HS-5 (cell line): ENCODE results near the gene ANO3.

Experiments used
- DNase-seq: peaks from one replicate; pipeline ENCODE4 v3.0.0-alpha.2; 2012; ENCODE audit warnings: low read depth

Gene ANO3

DNA sequence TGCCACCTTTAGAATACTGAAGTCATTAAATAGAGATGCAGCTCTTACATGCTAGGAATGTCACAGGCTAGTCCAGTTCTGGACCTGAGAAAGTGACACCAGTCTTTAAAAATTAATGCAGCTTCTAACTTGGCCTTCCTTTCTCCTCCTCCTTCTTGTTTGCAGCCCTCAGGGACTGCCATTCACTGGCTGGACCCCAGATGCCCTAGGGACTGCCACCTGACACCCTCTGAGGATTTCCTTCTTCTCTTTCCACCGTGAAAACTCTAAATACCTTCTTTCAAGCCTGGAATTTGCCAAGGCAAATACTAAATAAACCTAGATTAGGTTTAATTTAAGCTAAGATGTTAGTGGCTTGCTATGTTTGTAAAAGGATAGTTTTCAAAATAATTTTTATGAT lies 161.7 kb downstream of the ANO3 start:
- no peak for DNase-seq

DNA sequence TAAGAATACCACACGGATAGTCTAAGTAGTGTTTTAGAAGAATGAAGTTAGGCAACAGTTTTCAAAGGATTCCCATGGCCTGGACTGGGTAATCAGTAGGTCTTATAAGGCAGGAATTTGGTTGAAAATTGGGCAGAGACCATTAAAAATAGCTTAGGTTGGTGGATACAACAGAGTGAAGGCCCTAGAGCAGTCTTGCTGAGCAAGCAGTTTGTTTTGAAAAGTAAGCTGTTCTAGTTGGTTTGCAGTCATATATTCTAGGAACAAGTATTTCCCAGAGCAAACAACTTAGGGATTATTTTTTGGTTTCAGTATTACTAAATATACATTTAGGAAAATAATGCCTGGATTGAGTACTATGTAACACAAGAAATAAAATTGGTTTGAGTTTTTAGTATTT lies 175.3 kb downstream of the ANO3 start:
- no peak for DNase-seq

DNA sequence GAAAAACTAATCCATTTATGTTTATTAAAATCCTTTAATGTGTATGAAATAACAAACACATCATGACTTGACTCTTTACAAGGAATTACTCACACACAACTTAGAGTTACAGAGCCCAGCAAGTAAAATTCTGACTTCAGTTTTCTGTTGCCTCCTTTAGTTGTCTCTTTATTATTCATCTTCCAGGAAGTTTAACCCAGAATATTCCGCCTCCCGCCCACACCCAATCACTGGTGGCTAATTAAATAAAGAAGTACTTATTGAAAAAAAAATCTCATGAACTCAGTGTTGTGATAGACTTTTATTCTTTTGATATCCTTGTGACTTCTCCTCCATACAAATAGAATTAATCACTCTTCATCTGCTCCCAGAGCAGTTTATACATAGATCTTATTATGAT lies 178.2 kb downstream of the ANO3 start:
- no peak for DNase-seq

DNA sequence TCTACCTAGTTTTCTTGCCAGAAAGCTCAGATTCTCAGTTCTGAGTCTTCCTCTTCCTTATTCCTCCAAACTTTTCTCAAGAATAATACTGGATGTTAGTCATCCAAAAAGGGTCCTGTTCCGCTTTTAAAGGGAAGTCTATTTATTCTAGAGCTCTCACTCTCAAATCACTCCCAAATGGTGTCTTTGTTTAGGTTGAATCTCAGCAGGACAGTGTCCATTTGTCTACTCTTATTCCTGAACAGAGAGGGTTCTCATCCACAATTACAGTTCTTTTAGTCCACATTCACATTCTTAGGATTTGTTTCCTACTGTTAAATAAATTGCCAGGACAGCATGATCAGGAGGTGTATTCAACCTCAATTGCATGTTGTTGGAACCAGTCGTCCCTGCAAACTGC lies 178.8 kb downstream of the ANO3 start:
- no peak for DNase-seq

DNA sequence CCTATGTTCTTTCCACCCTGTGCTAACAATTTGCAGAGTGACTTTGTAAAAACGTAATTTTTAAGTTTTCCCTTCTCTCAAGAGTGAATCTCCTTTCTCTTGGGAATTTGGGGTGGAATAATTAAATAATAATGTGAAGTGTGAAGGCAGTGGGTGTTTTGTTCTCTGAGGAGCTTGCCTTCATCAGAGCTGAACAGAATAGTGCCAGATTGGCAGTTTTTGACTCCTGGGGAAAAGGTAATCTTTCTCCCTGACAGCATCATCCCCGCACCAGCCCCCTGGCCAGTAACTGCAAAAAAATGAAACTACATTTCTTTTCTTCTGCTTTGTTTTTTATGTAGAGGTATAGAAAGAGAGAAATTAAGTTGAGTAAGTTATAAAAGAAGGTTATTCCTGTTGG lies 180.3 kb downstream of the ANO3 start:
- DNase-seq, result no peak

DNA sequence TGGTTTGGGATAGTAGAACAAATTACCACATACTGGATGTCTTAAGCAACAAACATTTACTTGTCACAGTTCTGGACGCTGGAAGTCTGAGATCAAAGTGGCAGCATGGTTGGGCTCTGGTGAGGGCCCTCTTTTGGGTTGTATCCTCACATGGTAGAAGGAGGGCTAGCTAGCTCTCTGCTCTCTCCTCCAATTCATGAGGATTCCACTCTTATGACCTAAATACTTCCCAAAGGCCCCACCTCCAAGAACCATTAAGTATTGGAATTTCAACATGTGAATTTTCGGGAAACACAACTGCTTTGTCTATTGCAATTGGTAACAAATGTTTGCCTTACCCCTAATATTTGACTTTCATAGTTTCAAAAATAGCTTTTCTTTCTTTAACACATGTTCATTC lies 187.5 kb downstream of the ANO3 start:
- DNase-seq, result no peak

DNA sequence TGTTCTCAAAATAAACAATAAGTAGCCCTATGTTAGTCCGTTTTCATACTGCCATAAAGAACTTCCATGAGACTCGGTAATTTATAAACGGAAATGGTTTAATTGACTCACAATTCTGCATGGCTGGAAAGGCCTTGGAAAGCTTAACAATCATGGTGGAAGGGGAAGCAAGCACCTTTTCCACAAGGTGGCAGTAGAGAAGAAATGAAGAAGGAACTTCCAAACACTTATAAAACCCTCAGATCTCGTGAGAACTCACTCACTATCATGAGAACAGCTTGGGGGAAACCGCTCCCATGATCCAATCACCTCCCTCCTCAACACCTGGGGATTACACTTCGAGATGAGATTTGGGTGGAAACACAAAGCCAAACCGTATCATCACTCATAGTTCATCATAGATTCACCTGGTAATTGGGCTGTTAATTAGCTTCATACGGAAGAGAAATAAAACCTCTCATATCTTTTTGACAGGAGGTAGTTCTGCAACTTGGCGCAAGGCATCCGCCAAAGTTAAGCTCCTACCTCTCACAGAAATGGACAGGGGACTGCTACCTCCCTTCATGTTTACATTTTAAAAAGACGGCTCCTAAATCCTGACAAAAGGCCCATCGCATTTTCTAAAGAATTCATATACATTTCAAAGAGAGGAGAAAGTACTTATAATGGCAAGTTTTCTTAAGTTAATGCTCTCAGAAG lies 191.1 kb downstream of the ANO3 start:
- peak; percentile 4 for DNase-seq

DNA sequence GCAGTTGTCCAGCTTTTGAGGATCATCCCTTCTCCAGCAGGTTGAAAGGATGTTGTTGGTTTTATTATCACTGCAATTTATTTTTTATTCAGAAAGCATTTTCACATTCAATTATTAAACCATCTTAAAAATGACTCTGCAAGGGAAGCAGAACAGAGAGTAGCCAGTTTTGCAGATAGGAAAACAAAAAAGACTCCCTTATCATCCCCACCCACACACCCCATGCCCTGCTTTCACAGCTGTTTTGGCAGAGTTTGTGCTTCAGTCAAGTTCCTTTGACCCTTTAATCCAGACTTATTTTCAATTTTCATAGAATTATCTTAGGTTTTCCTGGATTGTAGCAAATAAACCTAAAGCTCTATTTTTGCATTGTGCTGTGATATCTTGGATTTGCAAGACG lies 195.8 kb downstream of the ANO3 start:
- no peak for DNase-seq

DNA sequence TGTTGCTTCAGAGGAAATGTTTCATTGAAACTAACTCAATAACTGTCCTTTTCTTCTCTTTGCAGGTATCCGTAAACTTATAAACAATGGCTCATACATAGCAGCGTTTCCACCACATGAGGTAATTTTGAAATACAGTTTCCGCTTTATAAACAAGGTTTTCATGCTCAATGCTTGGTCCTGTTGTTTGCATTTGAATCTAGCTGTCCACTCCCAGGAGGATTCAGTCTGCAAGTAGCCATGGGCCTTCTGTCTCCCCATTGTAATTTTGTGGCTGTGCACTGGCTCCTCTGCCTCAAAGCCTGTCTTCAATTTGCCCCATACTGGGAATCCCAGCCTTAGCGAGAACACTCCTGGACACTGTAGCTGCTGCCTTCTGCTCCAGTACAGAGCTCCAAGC lies 205.4 kb downstream of the ANO3 start:
- DNase-seq, result no peak

DNA sequence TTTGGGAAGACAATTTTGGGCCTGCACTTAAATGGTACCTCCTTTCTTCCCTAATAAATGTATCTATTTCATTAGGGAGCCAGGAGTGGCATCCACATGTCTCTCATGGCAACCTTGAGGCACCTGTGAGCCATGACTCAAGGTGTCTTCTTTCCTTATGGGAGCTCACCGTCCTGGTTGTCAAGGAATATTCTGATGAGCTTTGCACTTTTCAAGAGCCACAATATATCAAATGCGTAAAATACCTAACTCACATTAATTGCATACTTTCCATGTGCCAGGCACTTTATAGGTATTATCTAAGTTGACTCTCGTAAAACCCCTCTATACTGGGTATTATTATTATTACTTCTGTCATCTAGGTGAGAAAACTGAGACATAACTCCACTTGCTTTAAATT lies 207.6 kb downstream of the ANO3 start:
- DNase-seq, result no peak

DNA sequence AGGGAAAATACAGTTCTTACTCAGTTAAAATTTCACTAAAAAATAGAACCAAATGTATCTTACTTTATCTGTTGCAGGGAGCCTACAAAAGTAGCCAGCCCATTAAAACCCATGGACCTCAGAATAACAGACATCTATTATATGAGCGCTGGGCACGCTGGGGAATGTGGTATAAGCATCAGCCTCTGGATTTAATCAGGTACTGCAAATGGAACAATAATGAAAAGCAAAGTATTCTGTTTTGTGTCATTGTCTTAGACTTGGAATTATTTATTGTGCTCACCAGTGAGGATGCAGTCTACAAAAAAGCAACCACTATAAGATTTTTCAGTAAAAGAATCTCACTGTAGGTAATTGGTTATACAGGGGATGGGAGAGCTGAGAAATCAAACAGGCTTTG lies 209.9 kb downstream of the ANO3 start:
- no peak for DNase-seq

DNA sequence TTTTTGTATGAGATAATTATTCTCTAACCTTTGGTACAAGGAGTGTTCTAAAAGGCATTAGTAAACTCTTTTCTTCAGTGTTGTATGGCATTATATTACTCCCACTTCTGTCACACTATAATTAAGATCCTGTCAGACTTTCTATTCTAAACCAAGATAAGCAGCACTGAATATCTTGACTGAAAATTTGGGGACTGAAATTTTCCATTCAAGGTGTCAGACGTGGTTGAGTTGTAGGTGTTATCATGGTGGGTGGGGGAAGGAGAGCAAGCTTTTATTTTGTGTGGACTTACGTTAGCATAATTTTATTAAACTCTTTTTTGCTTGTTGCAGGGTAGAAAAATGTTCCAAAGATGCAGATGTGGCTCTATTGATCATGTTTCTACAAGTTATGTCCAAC lies 217.2 kb downstream of the ANO3 start:
- no peak for DNase-seq

DNA sequence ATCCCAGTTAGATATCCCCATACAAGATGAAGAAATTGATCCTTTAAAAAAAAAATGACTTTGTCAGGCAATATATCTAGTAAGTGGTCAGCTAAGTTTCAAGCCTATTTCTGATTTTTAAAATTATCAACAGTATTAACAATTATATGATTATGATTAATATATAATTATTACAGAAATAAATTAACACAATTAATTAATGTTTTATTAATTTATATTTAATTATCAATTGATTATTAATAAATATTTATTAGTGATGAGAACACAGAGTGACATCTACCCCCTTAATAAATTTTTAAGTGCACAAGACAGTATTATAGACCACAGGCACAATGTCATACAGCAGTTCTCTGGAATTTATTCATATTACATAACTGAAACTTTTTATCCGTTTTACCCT lies 218.1 kb downstream of the ANO3 start:
- no peak for DNase-seq

DNA sequence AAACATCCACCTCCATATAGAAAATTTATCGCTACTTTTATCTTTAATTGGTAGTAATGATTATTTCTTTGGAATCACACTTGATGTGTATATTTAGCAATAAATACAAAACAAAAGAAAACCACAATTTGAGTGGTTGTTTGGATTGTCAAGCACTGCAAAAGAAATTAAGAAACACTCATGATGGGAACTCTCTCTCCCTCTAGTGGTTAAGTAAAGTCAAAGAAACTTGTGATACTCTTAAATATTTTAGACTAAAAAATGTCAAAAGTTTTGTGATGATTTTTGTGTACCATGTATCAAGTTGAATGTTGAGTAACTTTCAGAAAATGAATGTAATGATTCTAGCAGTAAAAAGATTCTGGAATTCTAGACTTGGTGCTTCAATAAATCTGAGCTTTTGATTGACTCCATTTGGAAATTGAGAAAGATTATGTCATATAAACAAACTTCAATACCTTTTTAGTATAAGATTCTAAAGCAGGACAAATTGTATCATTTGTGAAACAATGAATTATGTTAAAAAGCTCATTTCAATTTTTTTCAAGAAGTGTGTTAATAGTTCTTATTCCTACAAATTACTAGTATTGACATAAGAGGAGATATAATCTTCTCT lies 219.4 kb downstream of the ANO3 start:
- DNase-seq, result peak; percentile 2

DNA sequence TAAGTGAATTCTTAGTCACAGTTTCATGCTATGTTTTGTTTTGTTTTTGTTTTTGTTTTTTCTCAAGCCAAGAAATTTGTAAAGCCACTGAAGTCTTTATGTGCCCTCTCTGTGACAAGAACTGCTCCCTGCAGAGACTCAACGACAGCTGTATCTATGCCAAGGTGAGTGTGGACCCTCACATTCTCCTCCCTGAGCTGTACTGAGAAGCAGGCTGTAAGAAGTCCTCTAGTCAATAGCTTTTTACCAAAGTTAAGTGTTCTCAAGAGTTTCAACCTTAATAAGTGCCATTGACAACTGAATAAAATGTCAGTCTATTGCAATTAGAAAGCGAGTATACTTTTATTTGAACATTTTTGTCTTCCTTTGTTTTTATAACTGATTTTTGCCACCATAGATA lies 221.3 kb downstream of the ANO3 start:
- DNase-seq, result no peak

DNA sequence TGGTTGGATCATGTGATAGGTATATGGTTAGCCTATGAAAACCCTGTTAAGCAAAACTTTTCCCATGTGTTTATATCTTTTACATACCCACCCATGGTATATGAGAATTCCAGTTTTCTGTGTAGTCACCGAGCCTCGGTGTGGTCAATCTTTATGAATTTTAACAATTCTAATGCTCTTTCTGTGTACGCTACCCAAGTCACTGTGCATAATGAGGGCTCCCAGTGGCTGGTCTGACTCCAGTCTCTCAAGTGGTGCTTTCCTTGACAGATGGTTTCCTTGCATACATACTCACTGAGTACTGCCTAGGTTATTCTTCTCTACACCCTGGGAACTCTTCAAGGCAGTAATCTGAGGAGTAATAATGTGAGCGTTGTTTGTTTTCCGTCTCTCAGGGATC lies 222.5 kb downstream of the ANO3 start:
- DNase-seq, result no peak

DNA sequence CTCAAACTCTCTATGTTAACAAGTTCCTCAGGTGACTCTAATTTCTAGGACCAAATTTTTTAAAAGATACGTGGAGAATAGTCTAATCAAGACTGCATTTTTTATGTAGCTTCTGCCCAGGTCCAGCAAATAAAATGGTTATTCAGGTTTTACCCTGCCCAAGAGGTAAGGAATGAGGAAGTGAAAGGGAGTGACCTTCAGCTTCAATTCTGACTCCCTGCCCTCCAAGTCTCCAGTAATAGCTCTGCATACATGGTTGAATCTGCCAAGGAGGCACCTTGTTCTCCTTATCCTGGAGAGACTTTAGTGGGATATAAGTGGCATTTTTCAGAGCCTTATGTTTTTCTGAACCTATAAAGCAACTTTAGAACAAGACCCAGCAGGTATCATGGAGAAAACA lies 224.7 kb downstream of the ANO3 start:
- no peak for DNase-seq

DNA sequence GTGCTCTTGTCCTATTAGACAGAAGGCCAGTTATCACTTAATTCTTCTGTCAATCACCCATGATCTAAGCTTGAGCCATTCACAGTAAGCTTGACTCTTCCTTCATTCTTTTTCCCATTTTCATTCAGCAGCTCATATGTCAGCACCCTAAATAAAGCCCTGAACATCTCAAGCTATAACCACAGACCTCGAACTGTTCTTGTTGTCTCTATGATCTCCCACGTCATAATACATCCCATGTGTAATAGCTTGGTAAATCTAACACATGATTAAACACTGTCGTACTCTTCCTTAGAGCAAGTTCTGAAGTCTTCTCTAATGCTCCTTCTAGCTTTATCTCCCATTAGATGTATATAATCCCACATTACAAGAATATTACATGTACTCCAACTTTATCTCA lies 225.7 kb downstream of the ANO3 start:
- no peak for DNase-seq

DNA sequence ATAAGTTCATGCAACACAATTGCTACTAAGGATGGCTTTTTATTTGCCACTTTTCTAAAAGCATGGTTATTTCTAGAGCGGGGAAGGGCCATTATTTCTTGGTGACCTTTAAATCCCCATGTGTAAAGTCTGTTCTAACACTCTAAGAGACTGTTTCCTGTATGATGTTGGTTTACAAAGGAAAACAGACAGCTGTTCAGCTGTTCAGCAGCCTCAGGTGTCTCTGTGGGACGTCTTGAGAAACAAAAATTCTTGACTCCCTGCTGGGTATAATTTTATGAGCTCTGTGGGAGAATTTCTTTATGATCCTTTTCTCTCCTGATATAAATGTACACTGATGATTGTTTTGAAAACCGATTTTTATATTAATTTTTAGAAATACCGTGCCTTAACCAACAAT lies 226.3 kb downstream of the ANO3 start:
- no peak for DNase-seq

DNA sequence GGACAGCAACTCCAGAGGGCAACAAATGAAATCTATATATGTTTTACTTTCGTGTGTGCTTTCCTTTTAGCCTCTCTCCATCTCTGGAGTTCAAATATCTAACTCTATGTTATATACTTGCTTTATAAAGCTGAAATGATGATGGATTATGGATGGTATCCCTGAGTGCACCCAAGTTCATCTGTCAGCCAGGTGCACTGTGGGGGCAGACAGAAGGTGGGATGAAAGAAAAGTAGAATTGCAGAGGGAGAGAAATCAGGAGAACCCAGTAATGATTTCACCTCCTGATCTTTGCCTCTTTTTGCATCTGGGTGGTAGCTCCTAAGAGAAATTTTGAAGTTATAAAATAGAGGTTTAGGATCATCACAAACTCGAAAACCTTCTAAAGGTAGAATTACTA lies 237.7 kb downstream of the ANO3 start:
- DNase-seq, result no peak

DNA sequence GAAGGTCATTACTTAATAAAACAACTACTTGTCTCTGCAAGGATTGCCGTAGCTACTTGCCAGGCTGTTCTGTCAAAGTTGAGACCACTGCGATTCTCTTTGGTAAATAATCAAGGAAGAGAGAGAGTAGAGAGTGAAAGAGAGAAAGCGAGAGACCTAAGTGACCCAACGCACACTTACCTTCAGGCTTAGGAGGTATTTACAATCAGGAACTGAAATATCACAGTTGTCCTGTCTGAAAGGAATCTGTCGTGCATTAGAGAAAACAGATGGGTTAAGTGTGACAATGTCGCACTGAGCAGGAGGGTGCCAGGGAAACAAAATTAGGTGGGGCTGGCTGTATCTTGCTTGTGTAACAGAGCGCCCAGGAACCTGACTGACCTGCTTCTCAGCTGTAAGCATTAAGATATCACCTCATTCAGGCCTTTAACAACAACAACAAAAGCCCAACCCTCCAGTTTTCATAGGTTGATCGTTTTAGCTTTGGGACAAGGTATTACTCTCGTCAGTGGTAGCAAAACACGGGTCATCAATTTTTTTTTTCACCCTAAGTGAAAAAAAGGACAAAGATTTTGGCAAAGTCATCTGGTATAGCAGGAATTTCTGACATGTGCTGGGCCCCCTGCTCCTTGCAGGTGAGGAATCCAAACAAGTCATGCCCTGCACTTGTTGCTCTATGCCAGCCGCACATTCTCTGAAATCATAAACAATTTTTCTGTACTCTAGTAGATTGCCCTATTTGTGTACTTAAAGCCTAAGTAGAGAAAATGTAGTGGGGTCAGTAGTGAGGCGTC lies 240.1 kb downstream of the ANO3 start, which contains the start of gene MUC15:
TSS of gene MUC15 (minus strand) at position 403 of the 794 bp plus-strand sequence. CDS start 5,169 bp downstream, outside the sequence.
- no peak for DNase-seq

DNA sequence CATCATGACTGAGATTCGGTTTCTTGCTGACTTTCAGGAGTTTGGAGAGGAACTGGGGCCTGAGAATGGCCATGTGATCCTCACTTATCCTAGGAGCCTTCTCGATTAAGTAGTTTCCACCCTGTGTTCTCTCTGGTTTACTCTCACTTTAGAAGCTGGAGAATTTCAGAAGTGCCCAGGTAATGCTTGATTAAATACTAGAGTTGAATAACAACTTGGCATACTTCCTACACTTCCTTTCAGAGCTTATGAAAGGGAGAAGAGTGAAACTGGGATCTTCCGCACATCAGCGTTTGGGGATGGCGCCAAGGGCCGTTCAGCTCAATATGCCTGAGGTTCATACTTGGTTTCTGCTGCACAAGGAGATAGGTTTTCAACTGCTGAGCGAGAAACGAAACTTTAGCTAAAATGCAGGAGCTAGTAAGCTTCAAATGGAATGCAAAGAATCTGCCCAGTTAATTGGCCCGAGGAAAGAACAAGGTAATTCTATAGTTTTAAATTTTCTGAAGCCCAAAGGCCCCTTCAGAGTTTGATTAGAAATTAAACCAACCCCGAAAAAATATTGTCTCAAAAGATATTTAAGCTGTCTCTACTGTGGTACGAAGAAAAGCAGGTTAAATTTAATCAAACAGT lies 241.0 kb downstream of the ANO3 start:
- no peak for DNase-seq

DNA sequence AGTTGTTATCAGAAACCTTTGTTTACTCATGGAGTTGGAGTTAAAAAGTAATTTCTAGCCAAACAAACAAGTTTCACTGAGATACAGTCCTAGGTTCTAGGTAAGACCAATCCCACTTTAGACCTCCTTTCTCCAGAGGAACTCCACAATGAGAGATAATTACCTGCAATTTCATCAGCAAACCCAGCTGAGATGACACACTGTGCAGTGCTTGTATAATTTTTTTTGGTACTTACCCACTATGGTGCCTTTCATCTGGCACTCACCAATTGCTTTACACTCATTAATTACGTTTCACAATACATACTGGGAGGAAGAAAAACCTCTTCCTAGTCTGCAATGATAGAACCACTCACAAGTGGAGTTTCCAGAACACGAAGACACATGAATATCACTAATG lies 242.0 kb downstream of the ANO3 start:
- DNase-seq, result no peak
